Astrocyte of the spinal cord (primary cell): ENCODE results near the gene TPPP3.

Experiments used
- DNase-seq: peaks from one replicate; pipeline ENCODE4 v3.0.0; 2011; ENCODE audit warnings: low read depth, low spot score
- H3K4me3 ChIP-seq: 2 replicates; pipeline ENCODE4 v1.5.1; 2011; ENCODE audit warnings: low read depth, mild to moderate bottlenecking, low read length, moderate library complexity
- CTCF ChIP-seq: IDR thresholded peaks from 2 replicates; pipeline ENCODE4 v1.5.1; 2012; ENCODE audit warnings: low read depth, mild to moderate bottlenecking, low read length, inconsistent platforms
- in situ Hi-C: cut with HindIII; loops from 2 replicates; pipeline ENCODE4 v1.10.0; 2017; ENCODE audit warnings: low sequenced_read_pairs

The TPPP3 gene

GRCh38 chr16:67393111-67393787 is at the start of gene TPPP3:
TSS of gene TPPP3 (minus strand) at chr16:67393498. CDS start at chr16:67391111, 2,387 bp downstream.
- peak; percentile 73 for TF ChIP-seq CTCF
- in situ Hi-C loops: no loop called here
- peak; percentile 84 for DNase-seq
- H3K4me3 ChIP-seq: peak within 1 kb of the TSS; percentile 38

GRCh38 chr16:67442581-67443255 is 49.4 kb upstream of the TPPP3 start:
- DNase-seq: no peak
- in situ Hi-C loops: no loop called here
- TF ChIP-seq CTCF: no peak
- no peak overlapping the region for H3K4me3 ChIP-seq

DNA sequence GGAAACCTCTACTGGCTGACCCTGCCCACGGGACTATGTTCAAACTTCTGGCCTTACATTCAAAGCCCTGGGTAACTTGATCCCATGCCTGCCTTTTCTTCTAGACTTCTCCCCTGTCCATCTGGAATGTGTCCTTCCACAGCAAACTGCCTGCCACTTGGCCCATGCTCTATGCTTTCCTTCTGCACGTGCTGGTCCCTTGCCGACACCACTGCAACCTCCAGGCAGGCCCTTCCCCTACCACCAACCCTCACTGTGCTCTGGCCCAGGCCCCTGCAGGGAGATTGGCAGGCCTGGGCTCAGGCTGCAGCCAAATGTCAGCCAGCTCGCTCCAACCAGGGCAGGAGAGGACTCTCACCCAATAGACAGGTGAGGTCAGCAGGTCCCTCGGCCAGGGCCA is 48.6 kb upstream of the TPPP3 start:
- TF ChIP-seq CTCF: no peak
- no peak overlapping the region for H3K4me3 ChIP-seq
- in situ Hi-C loops: no loop called here
- DNase-seq: no peak

GRCh38 chr16:67441271-67441753 is 48.0 kb upstream of the TPPP3 start:
- no peak for DNase-seq
- TF ChIP-seq CTCF: no peak
- in situ Hi-C loops: no loop called here
- H3K4me3 ChIP-seq: no peak overlapping the region

GRCh38 chr16:67438824-67439393 is 45.6 kb upstream of the TPPP3 start:
- in situ Hi-C loops: no loop called here
- no peak overlapping the region for H3K4me3 ChIP-seq
- TF ChIP-seq CTCF: no peak
- DNase-seq: no peak

GRCh38 chr16:67438098-67438791 is 44.9 kb upstream of the TPPP3 start:
- TF ChIP-seq CTCF: no peak
- no peak overlapping the region for H3K4me3 ChIP-seq
- no peak for DNase-seq
- in situ Hi-C loops: no loop called here
